Body of pancreas (tissue), 4 donors: Measurements from ENCODE around the gene SOCS1. TPM values are rescaled to one million over a fixed set of nuclear protein-coding genes. Genes with fewer than 3 reads are reported as not detected.
A peak's percentile ranks its signal among the peaks of the same experiment; 100 is the strongest.
"Not testable (repeated sequence)": the region's sequence is repeated elsewhere in the genome, so short reads cannot be mapped to it uniquely, and the experiment has no call there.

Source experiments
- ATAC-seq: fragments of 150-250 bp; one replicate; pipeline ENCODE4 v1.9.1; 2016
- DNase-seq, 4 donors: peaks; one replicate each; pipeline ENCODE4 v3.0.0-alpha.2; 2019
- H3K27ac ChIP-seq, 4 donors: fragments of 200-600 bp; sonication (generic); 1 replicate in 3 of 4; 2 replicates in 1 of 4; pipeline versions ENCODE4 v1.5.1 to v1.6.1; 2016 to 2019; ENCODE audit warnings: mild to moderate bottlenecking in 1 of 4, mixed read lengths in 1 of 4, moderate library complexity in 1 of 4
- H3K27me3 ChIP-seq, 2 donors: fragments of 200-600 bp; sonication (generic); one replicate each; pipeline ENCODE4 v1.6.0; 2016; ENCODE audit warnings: mild to moderate bottlenecking in 1 of 2
- H3K36me3 ChIP-seq, 2 donors: fragments of 200-600 bp; sonication (generic); replicated peaks in 1 of 2; 2 replicates each; pipeline ENCODE4 v1.5.1; 2016; ENCODE audit warnings: low read depth in 2 of 2; ENCODE audit not compliant: insufficient read depth in 1 of 2
- H3K4me1 ChIP-seq: fragments of 200-600 bp; sonication (generic); one replicate; pipeline ENCODE4 v1.6.0; 2016
- H3K4me3 ChIP-seq, 2 donors: fragments of 200-600 bp; sonication (generic); 1 replicate in 1 of 2; 2 replicates in 1 of 2; pipeline ENCODE4 v1.5.1; 2016 to 2019
- H3K9me3 ChIP-seq, 3 donors: fragments of 200-600 bp; sonication (generic); 1 replicate in 2 of 3; 2 replicates in 1 of 3; pipeline ENCODE4 v1.5.1; 2016
- POLR2A ChIP-seq, 3 donors: fragments of 450-650 bp; IDR thresholded peaks; one replicate each; pipeline ENCODE4 v1.6.1; 2016; ENCODE audit warnings: antibody characterized with exemption in 3 of 3, mild to moderate bottlenecking in 2 of 3
- WGBS, 2 donors: methylation state at CpG; one replicate each; pipeline ENCODE4 v1.1.5; 2017; 5-methylcytosine and 5-hydroxymethylcytosine counted together
- intact Hi-C: fragments of 100-400 bp; cut with DNase I; formaldehyde crosslinking; loops from one replicate; pipeline ENCODE4 v1.15.1; 2023
- total RNA-seq, 2 donors: library from RNA; depleted of rRNA; stranded (reverse); fragments of >200 nt; gene quantifications; one replicate each; pipeline ENCODE4 v1.1.0, GENCODE V29; 2016
- TF ChIP-seq, protein P1 (sequence below), 7 experiments: fragments of 450-650 bp in 4 of 7; fragments of 200-600 bp in 3 of 7; sonication (generic) in 3 of 7; IDR thresholded peaks; one replicate each; pipeline ENCODE4 v1.5.1; 2016 to 2019; ENCODE audit warnings: antibody characterized with exemption in 7 of 7

The SOCS1 gene
- total RNA-seq, 2 donors from 2014 or later: 1.0 to 7.9 TPM

DNA sequence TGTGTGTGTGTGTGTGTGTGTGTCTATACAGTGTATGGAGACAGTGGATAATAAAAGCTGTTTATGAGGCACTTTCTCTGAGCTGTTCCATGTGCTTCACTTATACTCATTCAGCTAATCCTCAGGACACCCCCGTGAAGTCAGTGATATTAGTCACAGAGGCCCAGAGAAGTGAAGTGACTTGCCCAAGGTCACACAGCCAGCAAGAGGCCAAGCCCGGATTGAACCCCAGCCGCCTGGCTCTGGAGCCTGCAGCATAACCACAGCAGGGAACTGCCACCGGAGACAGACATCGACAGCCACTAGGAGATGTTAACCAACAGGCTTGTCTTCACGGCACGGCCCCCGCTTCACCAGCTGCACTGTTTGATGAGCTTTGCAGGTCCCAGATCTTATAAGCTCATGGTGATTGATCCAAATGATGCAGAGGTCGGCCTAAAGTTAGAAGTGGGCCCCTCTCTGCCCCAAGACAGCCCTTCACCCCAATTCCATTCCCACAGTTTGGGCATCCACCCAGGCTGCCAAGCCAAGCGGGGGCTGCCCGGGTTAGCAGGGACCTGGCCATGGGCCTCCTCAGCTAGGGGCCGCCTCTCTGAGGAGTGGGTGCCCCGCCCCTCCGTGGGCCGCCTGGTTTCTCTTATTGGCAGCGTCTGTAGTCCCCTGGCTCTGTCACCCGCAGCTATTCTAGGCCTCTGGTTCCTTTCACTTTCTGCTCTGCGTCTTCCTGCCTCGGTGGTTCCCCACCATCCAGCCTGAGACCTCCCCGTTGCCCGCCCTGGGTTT, 30.9 kb downstream of the SOCS1 start:
- ATAC-seq (no peak), DNase-seq (peak in 1 of 4 donors; percentile 44)
- Histone ChIP-seq H3K9me3 (no peaks in the 10 kb centered on the region), H3K27ac (peak overlapping the region in 2 of 4 donors; percentile 25 to 66), H3K4me3 (no peak overlapping the region), H3K4me1 (peaks cover 4% of the 10 kb centered on the region), H3K27me3 (no peaks in the 10 kb centered on the region), H3K36me3 (no peaks in the 10 kb centered on the region)
- intact Hi-C loops: loop anchor here (10.0 kb wide), 2 partner anchors 60 to 120 kb away; partner anchors contain the start of gene PRM1
- WGBS, 2 donors: 56 to 73% methylated on average over 18 to 21 of the region's 21 CpGs
- no peak for TF ChIP-seq POLR2A (IDR thresholded peaks at IDR 0.05)
- TF ChIP-seq, protein P1, sequence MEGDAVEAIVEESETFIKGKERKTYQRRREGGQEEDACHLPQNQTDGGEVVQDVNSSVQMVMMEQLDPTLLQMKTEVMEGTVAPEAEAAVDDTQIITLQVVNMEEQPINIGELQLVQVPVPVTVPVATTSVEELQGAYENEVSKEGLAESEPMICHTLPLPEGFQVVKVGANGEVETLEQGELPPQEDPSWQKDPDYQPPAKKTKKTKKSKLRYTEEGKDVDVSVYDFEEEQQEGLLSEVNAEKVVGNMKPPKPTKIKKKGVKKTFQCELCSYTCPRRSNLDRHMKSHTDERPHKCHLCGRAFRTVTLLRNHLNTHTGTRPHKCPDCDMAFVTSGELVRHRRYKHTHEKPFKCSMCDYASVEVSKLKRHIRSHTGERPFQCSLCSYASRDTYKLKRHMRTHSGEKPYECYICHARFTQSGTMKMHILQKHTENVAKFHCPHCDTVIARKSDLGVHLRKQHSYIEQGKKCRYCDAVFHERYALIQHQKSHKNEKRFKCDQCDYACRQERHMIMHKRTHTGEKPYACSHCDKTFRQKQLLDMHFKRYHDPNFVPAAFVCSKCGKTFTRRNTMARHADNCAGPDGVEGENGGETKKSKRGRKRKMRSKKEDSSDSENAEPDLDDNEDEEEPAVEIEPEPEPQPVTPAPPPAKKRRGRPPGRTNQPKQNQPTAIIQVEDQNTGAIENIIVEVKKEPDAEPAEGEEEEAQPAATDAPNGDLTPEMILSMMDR (IDR thresholded peaks at IDR 0.05): no peak

DNA sequence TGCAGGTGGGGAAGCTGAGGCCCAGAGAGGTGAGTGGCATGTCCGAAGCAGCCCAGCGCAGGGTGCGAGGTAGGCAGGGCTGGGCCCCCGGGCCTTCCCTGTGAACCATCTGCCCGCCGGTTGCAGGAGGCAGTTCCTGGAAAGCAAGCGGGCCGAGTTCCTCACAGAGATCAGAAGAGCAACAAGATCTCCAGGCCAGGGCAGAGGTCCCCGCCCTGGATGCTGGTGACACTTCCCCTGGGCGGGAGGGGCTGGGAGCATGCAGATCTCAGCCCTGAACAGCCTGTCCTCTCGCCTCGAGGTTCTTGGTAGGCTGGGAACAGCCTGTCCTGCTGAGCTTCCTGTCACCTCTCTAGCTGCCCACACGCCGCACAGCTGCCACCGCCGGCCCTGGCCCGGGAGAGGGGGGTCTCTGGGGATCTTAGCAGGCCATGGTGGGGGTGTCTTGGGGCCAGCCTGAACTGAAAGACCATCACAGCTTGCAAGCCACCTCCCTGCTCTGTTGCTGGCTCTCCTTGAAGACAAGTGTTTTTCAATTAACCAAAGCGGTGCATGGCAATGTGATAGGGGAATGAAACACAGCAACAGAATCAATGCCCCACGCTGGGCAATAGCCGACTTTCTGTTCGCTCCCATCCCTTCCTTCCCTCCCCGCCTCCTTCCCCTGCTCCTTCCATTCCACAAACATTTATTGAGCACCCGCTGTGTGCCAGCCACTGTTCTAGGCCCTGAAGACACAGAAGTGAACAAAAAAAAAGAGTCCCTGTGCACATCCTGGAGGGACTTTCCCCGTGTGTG, 31.7 kb downstream of the SOCS1 start:
- Histone ChIP-seq H3K9me3 (no peaks in the 10 kb centered on the region), H3K4me1 (no peaks in the 10 kb centered on the region), H3K4me3 (no peak overlapping the region), H3K27me3 (no peaks in the 10 kb centered on the region), H3K27ac (peak overlapping the region in 2 of 4 donors; percentile 19 to 66), H3K36me3 (no peaks in the 10 kb centered on the region)
- 57 to 69% methylated on average over 17 to 24 of the region's 24 CpGs for WGBS, 2 donors
- ATAC-seq: peak; percentile 67
- peak; percentile 32 to 82 (median 54) for DNase-seq
- TF ChIP-seq, protein P1 (IDR thresholded peaks at IDR 0.05): no peak
- intact Hi-C loops: loop anchor here (10.0 kb wide), 2 partner anchors 61 to 119 kb away; partner anchors contain the start of gene PRM1

DNA sequence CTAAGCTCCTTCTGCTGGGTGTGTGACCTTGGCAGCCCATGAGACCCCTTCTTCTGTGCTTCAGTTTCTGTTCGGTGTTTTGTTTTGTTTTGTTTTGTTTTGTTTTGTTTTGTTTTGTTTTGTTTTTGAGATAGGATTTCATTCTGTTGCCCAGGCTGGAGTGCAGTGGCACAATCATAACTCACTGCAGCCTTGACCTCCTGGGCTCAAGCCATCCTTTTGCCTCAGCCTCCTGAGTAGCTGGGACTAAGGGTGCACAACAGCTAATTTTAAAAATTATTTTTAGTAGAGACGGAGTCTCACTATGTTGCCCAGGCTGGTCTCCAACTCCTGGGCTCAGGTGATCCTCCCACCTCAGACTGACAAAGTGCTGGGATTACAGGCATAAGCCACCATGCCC, 35.5 kb downstream of the SOCS1 start:
- H3K4me1 ChIP-seq, DNase-seq, H3K36me3 ChIP-seq, H3K4me3 ChIP-seq, ATAC-seq, H3K27ac ChIP-seq, H3K27me3 ChIP-seq: not testable (repeated sequence)
- H3K9me3 ChIP-seq: peaks cover 0 to 18% (median 0%) of the 10 kb centered on the region in 3 donors
- 55 to 66% methylated on average over 2 of the region's 2 CpGs for WGBS, 2 donors
- intact Hi-C loops: loop anchor here (10.0 kb wide), 2 partner anchors 64 to 116 kb away; partner anchors contain the start of gene PRM1

DNA sequence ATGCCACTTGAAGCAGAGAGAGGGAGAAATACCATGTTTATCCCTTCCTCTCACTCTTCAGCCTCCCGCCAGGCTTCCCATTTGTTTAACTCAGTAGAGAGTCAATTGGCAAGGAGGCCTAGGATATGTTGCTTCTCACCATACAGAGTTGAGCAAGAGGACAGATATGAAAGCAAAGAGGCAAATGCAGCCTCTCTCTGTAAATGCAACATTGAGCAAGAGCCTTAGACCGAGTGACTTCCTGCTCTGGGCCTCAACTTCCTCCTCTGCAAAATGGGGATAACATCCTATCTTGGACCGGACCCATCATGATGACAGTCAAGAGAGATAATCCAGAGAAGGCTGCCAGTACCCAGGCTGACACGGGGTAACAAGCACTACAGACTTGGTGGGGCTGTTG, 36.8 kb downstream of the SOCS1 start:
- no peaks in the 10 kb centered on the region for H3K36me3 ChIP-seq
- 77 to 84% methylated on average over 4 of the region's 4 CpGs for WGBS, 2 donors

More for the DNA sequence above, 36.8 kb downstream of the SOCS1 start:
- intact Hi-C loops: no loop called here
- Histone ChIP-seq H3K9me3 (peaks cover 0 to 18% (median 0%) of the 10 kb centered on the region in 3 donors), H3K27ac (no peak overlapping the region), H3K4me1 (no peaks in the 10 kb centered on the region), H3K27me3 (no peaks in the 10 kb centered on the region), H3K4me3 (no peak overlapping the region)
- DNase-seq (peak in 1 of 4 donors; percentile 12), ATAC-seq (no peak)
- TF ChIP-seq, protein P1 (IDR thresholded peaks at IDR 0.05): no peak
- TF ChIP-seq POLR2A (IDR thresholded peaks at IDR 0.05): no peak
